ENCODE measurements around the gene MUC5AC.

The MUC5AC gene

GRCh38 chr11:1220941-1221721 is 63.4 kb downstream of the MUC5AC start:
- TF ChIP-seq, protein P1, sequence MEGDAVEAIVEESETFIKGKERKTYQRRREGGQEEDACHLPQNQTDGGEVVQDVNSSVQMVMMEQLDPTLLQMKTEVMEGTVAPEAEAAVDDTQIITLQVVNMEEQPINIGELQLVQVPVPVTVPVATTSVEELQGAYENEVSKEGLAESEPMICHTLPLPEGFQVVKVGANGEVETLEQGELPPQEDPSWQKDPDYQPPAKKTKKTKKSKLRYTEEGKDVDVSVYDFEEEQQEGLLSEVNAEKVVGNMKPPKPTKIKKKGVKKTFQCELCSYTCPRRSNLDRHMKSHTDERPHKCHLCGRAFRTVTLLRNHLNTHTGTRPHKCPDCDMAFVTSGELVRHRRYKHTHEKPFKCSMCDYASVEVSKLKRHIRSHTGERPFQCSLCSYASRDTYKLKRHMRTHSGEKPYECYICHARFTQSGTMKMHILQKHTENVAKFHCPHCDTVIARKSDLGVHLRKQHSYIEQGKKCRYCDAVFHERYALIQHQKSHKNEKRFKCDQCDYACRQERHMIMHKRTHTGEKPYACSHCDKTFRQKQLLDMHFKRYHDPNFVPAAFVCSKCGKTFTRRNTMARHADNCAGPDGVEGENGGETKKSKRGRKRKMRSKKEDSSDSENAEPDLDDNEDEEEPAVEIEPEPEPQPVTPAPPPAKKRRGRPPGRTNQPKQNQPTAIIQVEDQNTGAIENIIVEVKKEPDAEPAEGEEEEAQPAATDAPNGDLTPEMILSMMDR (IDR thresholded peaks at IDR 0.05; ENCODE audit: low read depth, low read length) = no peak
- H3K4me3 ChIP-seq (ENCODE audit: low read depth, low read length) = no peak overlapping the region

GRCh38 chr11:1221848-1222311 is 64.1 kb downstream of the MUC5AC start:
- TF ChIP-seq, protein P1 (IDR thresholded peaks at IDR 0.05; ENCODE audit: low read depth, low read length) = no peak
- H3K4me3 ChIP-seq (ENCODE audit: low read depth, low read length) = no peak overlapping the region

GRCh38 chr11:1222491-1223345 is 65.0 kb downstream of the MUC5AC start, which contains the start of gene MUC5B:
TSS of gene MUC5B (plus strand) at chr11:1223066. CDS start at chr11:1223124, 58 bp downstream.
- TF ChIP-seq, protein P1 (IDR thresholded peaks at IDR 0.05; ENCODE audit: low read depth, low read length) = no peak
- H3K4me3 ChIP-seq (ENCODE audit: low read depth, low read length) = no peak within 1 kb of the TSS

GRCh38 chr11:1223346-1224110 is 65.8 kb downstream of the MUC5AC start:
- TF ChIP-seq, protein P1 (IDR thresholded peaks at IDR 0.05; ENCODE audit: low read depth, low read length) = no peak
- H3K4me3 ChIP-seq (ENCODE audit: low read depth, low read length) = no peak overlapping the region

GRCh38 chr11:1224111-1224490 is 66.3 kb downstream of the MUC5AC start:
- no peak overlapping the region for H3K4me3 ChIP-seq (ENCODE audit: low read depth, low read length)
- TF ChIP-seq, protein P1 (IDR thresholded peaks at IDR 0.05; ENCODE audit: low read depth, low read length) = no peak

GRCh38 chr11:1224491-1225385 is 67.0 kb downstream of the MUC5AC start:
- TF ChIP-seq, protein P1 (IDR thresholded peaks at IDR 0.05; ENCODE audit: low read depth, low read length) = no peak
- no peak overlapping the region for H3K4me3 ChIP-seq (ENCODE audit: low read depth, low read length)
